ENCODE measurements around the gene NFKBIL1. TPM values are rescaled to one million over a fixed set of nuclear protein-coding genes. Genes with fewer than 3 reads are reported as not detected.
"Not testable (repeated sequence)": the region's sequence is repeated elsewhere in the genome, so short reads cannot be mapped to it uniquely, and the experiment has no call there.

Gene NFKBIL1
- total and polyA plus RNA-seq, 4 experiments from 2014 or later = 5.7 to 13.3 (median 8.6) TPM

DNA sequence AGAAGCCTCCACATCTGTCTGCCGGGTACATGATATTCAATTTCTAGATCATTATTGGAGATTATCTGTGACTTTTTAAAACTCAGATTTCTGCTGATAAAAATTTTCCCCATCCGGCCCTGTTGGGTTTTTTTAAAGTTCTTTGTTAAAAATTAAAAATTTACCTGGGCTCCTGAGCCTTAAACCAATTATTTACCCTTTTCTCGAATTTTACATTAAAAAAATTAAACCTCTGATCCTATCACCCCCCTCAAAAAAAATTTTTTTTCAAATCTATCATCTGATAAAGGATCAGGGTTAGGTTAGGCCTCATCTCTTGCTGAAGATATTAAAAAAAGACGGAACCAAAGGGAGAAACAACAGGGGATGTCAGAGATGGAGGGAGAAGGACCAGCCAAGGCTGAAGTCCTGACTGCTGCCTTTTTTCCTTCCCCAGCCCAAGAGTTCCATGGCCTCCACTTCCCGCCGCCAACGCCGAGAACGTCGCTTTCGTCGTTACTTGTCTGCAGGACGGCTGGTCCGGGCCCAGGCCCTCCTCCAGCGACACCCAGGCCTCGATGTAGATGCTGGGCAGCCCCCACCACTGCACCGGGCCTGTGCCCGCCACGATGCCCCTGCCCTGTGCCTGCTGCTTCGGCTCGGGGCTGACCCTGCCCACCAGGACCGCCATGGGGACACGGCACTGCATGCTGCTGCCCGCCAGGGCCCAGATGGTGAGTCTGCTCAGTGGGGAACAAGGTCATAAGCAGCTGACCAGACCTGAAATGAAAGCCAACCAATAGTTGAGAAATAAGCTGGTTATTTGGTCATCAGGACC, 527 bp downstream of the NFKBIL1 start:
- intact Hi-C loops (cut with micrococcal nuclease) = loop anchor here (1.0 to 5.0 kb wide), 8 partner anchors 32 to 409 kb away; partner anchors contain the start of genes ABHD16A, BAG6, GPANK1 and NELFE
- H3K4me1 ChIP-seq (ENCODE audit: insufficient read depth, low read length) = peaks cover 38% of the 10 kb centered on the region
- H3K27ac Mint-ChIP-seq = peak overlapping the region; percentile 93 to 99 (median 97)
- peak overlapping the region; percentile 85 for H3K27ac ChIP-seq (ENCODE audit: low read depth, low read length)
- peak overlapping the region; percentile 55 to 79 for H3K4me3 ChIP-seq (ENCODE audit: low read length in 2 of 2)
- H3K9me3 Mint-ChIP-seq = no peaks in the 10 kb centered on the region
- CTCF ChIA-PET (ENCODE audit: partially characterized antibody) = interaction anchor here (0.6 to 35.1 kb wide), 10 partner anchors 11 to 288 kb away, joined by 3 to 1152 read pairs (median 4); partner anchors contain the start of genes LST1, LTB, NCR3 and TNF
- no peaks in the 10 kb centered on the region for H3K27me3 ChIP-seq (ENCODE audit: insufficient read depth, low read length)
- H3K4me1 Mint-ChIP-seq = peaks cover 19 to 41% (median 32%) of the 10 kb centered on the region in 4 donors
- peaks cover 0 to 9% of the 10 kb centered on the region in 2 donors for H3K36me3 Mint-ChIP-seq
- H3K27me3 Mint-ChIP-seq = no peaks in the 10 kb centered on the region
- H3K4me3 Mint-ChIP-seq = peak overlapping the region; percentile 85 to 93 (median 88)
- POLR2A ChIA-PET (ENCODE audit: partially characterized antibody) = interaction anchor here (0.7 to 52.5 kb wide), 11 partner anchors 8 to 117 kb away, joined by 3 to 3597 read pairs (median 3); partner anchors contain the start of genes GPANK1, LST1, LTA and LTB
- H3K36me3 ChIP-seq (ENCODE audit: insufficient read depth, low read length) = peaks cover 4% of the 10 kb centered on the region
- no peak for DNase-seq
- no peaks in the 10 kb centered on the region for H3K9me3 ChIP-seq (ENCODE audit: control insufficient read depth in 1 of 2, low read length in 2 of 2)

DNA sequence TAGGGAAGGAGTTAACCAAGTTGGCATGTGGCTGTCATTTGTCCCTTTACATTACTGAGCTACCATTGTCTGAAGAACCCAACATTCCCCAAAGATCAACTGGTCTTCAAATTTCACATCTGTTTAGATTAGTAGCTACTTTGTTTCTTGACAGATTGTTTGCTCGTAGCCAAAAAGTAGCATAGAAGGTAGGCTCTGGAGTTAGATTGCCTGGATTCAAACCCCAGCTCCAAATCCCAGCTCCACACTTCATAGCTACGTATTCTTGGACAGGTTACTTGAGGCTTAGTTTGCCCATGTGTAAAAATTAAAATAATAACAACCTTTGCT, 1.1 kb downstream of the NFKBIL1 start:
- intact Hi-C loops (cut with micrococcal nuclease) = loop anchor here (5.0 kb wide), 1 partner anchor 409 kb away; the partner anchor contains the start of genes NELFE and SKIC2
- H3K36me3 Mint-ChIP-seq = peaks cover 0 to 9% of the 10 kb centered on the region in 2 donors
- H3K27ac ChIP-seq (ENCODE audit: low read depth, low read length) = peak overlapping the region; percentile 85
- peaks cover 4% of the 10 kb centered on the region for H3K36me3 ChIP-seq (ENCODE audit: insufficient read depth, low read length)
- peaks cover 35% of the 10 kb centered on the region for H3K4me1 ChIP-seq (ENCODE audit: insufficient read depth, low read length)
- H3K4me3 ChIP-seq (ENCODE audit: low read length in 2 of 2) = no peak overlapping the region
- ChIA-PET CTCF (ENCODE audit: partially characterized antibody) (interaction anchor here (0.8 to 35.1 kb wide), 9 partner anchors 9 to 282 kb away, joined by 3 to 1152 read pairs (median 7); partner anchors contain the start of genes LST1, LTB, NCR3 and TNF), POLR2A (ENCODE audit: partially characterized antibody) (interaction anchor here (0.8 to 52.5 kb wide), 6 partner anchors 9 to 117 kb away, joined by 3 to 3597 read pairs (median 5); partner anchors contain the start of genes GPANK1, LST1, LTA and LTB)
- no peak for DNase-seq
- H3K9me3 Mint-ChIP-seq = no peaks in the 10 kb centered on the region
- no peaks in the 10 kb centered on the region for H3K27me3 Mint-ChIP-seq
- H3K4me3 Mint-ChIP-seq = peak overlapping the region in 1 of 8 donors; percentile 22
- peaks cover 20 to 37% (median 28%) of the 10 kb centered on the region in 4 donors for H3K4me1 Mint-ChIP-seq
- peak overlapping the region; percentile 70 to 99 (median 93) for H3K27ac Mint-ChIP-seq
- H3K9me3 ChIP-seq (ENCODE audit: control insufficient read depth in 1 of 2, low read length in 2 of 2) = no peaks in the 10 kb centered on the region
- H3K27me3 ChIP-seq (ENCODE audit: insufficient read depth, low read length) = no peaks in the 10 kb centered on the region

DNA sequence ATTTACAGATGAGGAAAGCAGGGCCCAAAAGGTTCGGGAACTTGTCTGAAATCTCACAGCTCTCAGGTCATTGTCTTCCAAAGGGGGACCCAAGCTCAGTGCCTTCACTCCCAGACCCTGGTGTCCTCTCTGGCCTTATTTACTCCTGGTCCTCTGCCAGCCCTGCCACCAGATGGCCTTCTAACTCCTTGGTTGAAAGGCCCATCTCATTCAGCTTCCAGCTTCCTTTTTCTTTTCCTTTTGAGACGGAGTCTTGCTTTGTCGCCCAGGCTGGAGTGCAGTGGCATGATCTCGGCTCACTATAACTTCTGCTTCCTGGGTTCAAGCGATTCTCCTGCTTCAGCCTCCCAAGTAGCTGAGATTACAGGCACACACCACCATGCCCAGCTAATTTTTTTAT, 4.0 kb downstream of the NFKBIL1 start:
- not testable (repeated sequence) for H3K36me3 ChIP-seq (ENCODE audit: insufficient read depth, low read length); H3K9me3 Mint-ChIP-seq; H3K4me3 ChIP-seq (ENCODE audit: low read length in 2 of 2); H3K36me3 Mint-ChIP-seq; H3K27me3 Mint-ChIP-seq; H3K27ac ChIP-seq (ENCODE audit: low read depth, low read length); H3K27me3 ChIP-seq (ENCODE audit: insufficient read depth, low read length); H3K9me3 ChIP-seq (ENCODE audit: control insufficient read depth in 1 of 2, low read length in 2 of 2)
- intact Hi-C loops (cut with micrococcal nuclease) = loop anchor here (1.0 kb wide), 2 partner anchors 30 to 47 kb away; no protein-coding TSS in a partner anchor
- H3K4me1 Mint-ChIP-seq = peaks cover 21 to 48% (median 33%) of the 10 kb centered on the region in 4 donors
- ChIA-PET CTCF (ENCODE audit: partially characterized antibody) (interaction anchor here (0.5 to 35.1 kb wide), 24 partner anchors 9 to 311 kb away, joined by 3 to 1152 read pairs (median 6); partner anchors contain the start of genes APOM, DDX39B, HSPA1B and LST1), POLR2A (ENCODE audit: partially characterized antibody) (interaction anchor here (1.1 to 52.5 kb wide), 6 partner anchors 8 to 101 kb away, joined by 4 to 3597 read pairs (median 15); partner anchors contain the start of genes BAG6, DDX39B, LST1 and LTA)
- peaks cover 38% of the 10 kb centered on the region for H3K4me1 ChIP-seq (ENCODE audit: insufficient read depth, low read length)
- peak overlapping the region in 6 of 7 donors; percentile 79 to 92 (median 83) for H3K27ac Mint-ChIP-seq
- H3K4me3 Mint-ChIP-seq = peak overlapping the region in 4 of 8 donors; percentile 16 to 46 (median 32)
- DNase-seq = peak; percentile 68 to 72 (median 69)

DNA sequence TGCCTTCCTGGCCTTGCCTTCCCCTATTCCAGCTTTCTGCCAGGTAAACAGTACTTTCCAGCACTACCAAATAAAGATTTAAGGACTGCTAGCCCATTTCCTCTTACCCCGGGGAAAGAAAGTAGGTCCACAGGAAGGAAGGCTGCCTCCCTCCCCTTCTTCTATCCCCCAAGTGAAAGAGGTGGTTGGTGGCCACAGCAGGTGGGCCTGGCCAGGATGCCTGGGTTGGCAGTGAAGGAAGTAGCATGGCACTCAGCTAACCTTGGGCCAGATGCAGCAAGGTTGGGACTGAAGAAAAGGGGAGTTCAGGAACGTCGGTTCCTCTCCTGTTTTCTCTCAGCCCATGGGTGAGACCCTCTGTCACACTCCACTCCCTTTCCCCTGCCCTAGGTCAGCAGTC, 8.9 kb downstream of the NFKBIL1 start:
- Histone ChIP-seq H3K4me3 (ENCODE audit: low read length in 2 of 2) (no peak overlapping the region), H3K4me1 (ENCODE audit: insufficient read depth, low read length) (peaks cover 55% of the 10 kb centered on the region), H3K27ac (ENCODE audit: low read depth, low read length) (no peak overlapping the region), H3K36me3 (ENCODE audit: insufficient read depth, low read length) (no peaks in the 10 kb centered on the region), H3K27me3 (ENCODE audit: insufficient read depth, low read length) (no peaks in the 10 kb centered on the region), H3K9me3 (ENCODE audit: control insufficient read depth in 1 of 2, low read length in 2 of 2) (no peaks in the 10 kb centered on the region)
- Mint-ChIP-seq H3K27ac (peak overlapping the region; percentile 28 to 94 (median 66)), H3K4me1 (peaks cover 37 to 62% (median 51%) of the 10 kb centered on the region in 4 donors), H3K9me3 (no peaks in the 10 kb centered on the region), H3K27me3 (no peaks in the 10 kb centered on the region), H3K4me3 (peak overlapping the region in 6 of 8 donors; percentile 9 to 30 (median 17)), H3K36me3 (peaks cover 4 to 16% of the 10 kb centered on the region in 2 donors)
- POLR2A ChIA-PET (ENCODE audit: partially characterized antibody) = interaction anchor here (0.9 to 52.5 kb wide), 2 partner anchors 9 to 26 kb away, joined by 3 to 3597 read pairs; partner anchors contain the start of genes LST1, LTA, LTB and NCR3
- CTCF ChIA-PET (ENCODE audit: partially characterized antibody) = interaction anchor here (1.1 to 35.1 kb wide), 4 partner anchors 10 to 42 kb away, joined by 3 to 1152 read pairs (median 299); partner anchors contain the start of genes ATP6V1G2, LST1, LTB and NCR3
- intact Hi-C loops (cut with micrococcal nuclease) = no loop called here
- no peak for DNase-seq

DNA sequence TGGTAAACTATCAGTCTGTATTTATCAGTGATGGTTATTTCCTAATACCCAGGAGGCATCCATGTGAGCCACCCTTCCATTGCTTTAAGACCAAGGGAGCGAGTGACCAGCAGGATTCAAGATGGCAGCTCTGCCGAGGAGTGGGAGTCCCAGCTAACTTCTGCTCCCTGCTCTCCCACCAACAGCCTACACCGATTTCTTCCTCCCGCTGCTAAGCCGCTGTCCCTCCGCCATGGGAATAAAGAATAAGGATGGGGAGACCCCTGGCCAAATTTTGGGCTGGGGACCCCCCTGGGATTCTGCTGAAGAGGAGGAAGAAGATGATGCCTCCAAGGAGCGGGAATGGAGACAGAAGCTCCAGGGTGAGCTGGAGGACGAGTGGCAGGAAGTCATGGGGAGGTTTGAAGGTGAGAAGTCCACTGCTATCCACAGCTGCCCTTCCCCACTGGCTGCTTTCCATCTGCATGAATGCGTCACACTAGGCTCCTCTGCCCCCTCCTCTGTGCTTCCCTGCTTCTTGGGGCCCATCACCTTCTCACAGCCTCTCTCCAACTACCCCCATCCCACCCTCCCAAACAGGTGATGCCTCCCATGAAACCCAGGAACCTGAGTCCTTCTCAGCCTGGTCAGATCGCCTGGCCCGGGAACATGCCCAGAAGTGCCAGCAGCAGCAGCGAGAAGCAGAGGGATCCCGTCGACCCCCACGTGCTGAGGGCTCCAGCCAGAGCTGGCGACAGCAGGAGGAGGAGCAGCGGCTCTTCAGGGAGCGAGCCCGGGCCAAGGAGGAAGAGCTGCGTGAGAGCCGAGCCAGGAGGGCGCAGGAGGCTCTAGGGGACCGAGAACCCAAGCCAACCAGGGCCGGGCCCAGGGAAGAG, 10.3 kb downstream of the NFKBIL1 start:
- H3K4me3 Mint-ChIP-seq = peak overlapping the region in 4 of 8 donors; percentile 6 to 66 (median 36)
- Histone ChIP-seq H3K4me1 (ENCODE audit: insufficient read depth, low read length) (peaks cover 68% of the 10 kb centered on the region), H3K27me3 (ENCODE audit: insufficient read depth, low read length) (no peaks in the 10 kb centered on the region), H3K9me3 (ENCODE audit: control insufficient read depth in 1 of 2, low read length in 2 of 2) (no peaks in the 10 kb centered on the region), H3K36me3 (ENCODE audit: insufficient read depth, low read length) (no peaks in the 10 kb centered on the region), H3K4me3 (ENCODE audit: low read length in 2 of 2) (no peak overlapping the region), H3K27ac (ENCODE audit: low read depth, low read length) (peak overlapping the region; percentile 58)
- H3K36me3 Mint-ChIP-seq = peaks cover 10 to 19% of the 10 kb centered on the region in 2 donors
- ChIA-PET CTCF (ENCODE audit: partially characterized antibody) (interaction anchor here (1.7 to 35.1 kb wide), 3 partner anchors 10 to 41 kb away, joined by 4 to 1152 read pairs (median 595); partner anchors contain the start of genes LST1, LTB, NCR3 and TNF), POLR2A (ENCODE audit: partially characterized antibody) (interaction anchor here (0.6 to 52.5 kb wide), 8 partner anchors 9 to 628 kb away, joined by 3 to 3597 read pairs (median 6); partner anchors contain the start of genes BAG6, DDX39B, LST1 and LTA)
- intact Hi-C loops (cut with micrococcal nuclease) = no loop called here
- H3K4me1 Mint-ChIP-seq = peaks cover 42 to 66% (median 56%) of the 10 kb centered on the region in 4 donors
- DNase-seq = no peak
- no peaks in the 10 kb centered on the region for H3K27me3 Mint-ChIP-seq
- peak overlapping the region; percentile 22 to 94 (median 70) for H3K27ac Mint-ChIP-seq
- no peaks in the 10 kb centered on the region for H3K9me3 Mint-ChIP-seq

DNA sequence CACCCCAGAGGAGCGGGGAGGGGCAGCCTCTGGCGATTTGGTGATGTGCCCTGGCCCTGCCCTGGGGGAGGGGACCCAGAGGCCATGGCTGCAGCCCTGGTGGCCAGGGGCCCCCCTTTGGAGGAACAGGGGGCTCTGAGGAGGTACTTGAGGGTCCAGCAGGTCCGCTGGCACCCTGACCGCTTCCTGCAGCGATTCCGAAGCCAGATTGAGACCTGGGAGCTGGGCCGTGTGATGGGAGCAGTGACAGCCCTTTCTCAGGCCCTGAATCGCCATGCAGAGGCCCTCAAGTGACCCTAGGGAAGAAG, 10.9 kb downstream of the NFKBIL1 start:
- intact Hi-C loops (cut with micrococcal nuclease) = no loop called here
- Mint-ChIP-seq H3K36me3 (peaks cover 14 to 19% of the 10 kb centered on the region in 2 donors), H3K9me3 (no peaks in the 10 kb centered on the region), H3K27me3 (no peaks in the 10 kb centered on the region), H3K4me1 (peaks cover 46 to 71% (median 60%) of the 10 kb centered on the region in 4 donors), H3K27ac (peak overlapping the region in 6 of 7 donors; percentile 91 to 98 (median 95)), H3K4me3 (peak overlapping the region; percentile 76 to 90 (median 84))
- H3K27me3 ChIP-seq (ENCODE audit: insufficient read depth, low read length) = no peaks in the 10 kb centered on the region
- no peak for DNase-seq
- peak overlapping the region; percentile 1 to 53 for H3K4me3 ChIP-seq (ENCODE audit: low read length in 2 of 2)
- H3K4me1 ChIP-seq (ENCODE audit: insufficient read depth, low read length) = peaks cover 73% of the 10 kb centered on the region
- no peaks in the 10 kb centered on the region for H3K9me3 ChIP-seq (ENCODE audit: control insufficient read depth in 1 of 2, low read length in 2 of 2)
- ChIA-PET POLR2A (ENCODE audit: partially characterized antibody) (interaction anchor here (0.8 to 52.5 kb wide), 9 partner anchors 8 to 94 kb away, joined by 3 to 3597 read pairs (median 4); partner anchors contain the start of genes BAG6, DDX39B, LST1 and LTA), CTCF (ENCODE audit: partially characterized antibody) (interaction anchor here (1.5 to 35.1 kb wide), 5 partner anchors 10 to 40 kb away, joined by 4 to 1152 read pairs (median 10); partner anchors contain the start of genes LST1, LTB, NCR3 and NFKBIL1)
- peak overlapping the region; percentile 58 for H3K27ac ChIP-seq (ENCODE audit: low read depth, low read length)
- no peaks in the 10 kb centered on the region for H3K36me3 ChIP-seq (ENCODE audit: insufficient read depth, low read length)

All from CD4-positive, alpha-beta memory T cell (primary cell).